SU-DHL-6 (cell line): ENCODE results near the gene TBC1D22A.

ENCODE experiments used
- CTCF ChIP-seq: fragments of 200-600 bp; sonication (generic); IDR thresholded peaks from one replicate; pipeline ENCODE4 v1.5.1; 2017; ENCODE audit warnings: antibody characterized with exemption, mild to moderate bottlenecking, low read length, moderate library complexity; ENCODE audit not compliant: insufficient read depth, poor library complexity, severe bottlenecking
- EZH2phosphoT487 ChIP-seq: fragments of 200-600 bp; sonication (generic), shearing (Covaris generic); conservative IDR thresholded peaks from 2 replicates; pipeline ENCODE4 v1.6.1; 2018; ENCODE audit warnings: mild to moderate bottlenecking, antibody characterized with exemption, low read length, moderate library complexity, mixed read lengths

GRCh38 chr22:46869831-46870441 lies 107.5 kb downstream of the TBC1D22A start:
- no peak for TF ChIP-seq CTCF
- no peak for TF ChIP-seq EZH2phosphoT487
